K562 (cell line): ENCODE data around the gene DCUN1D3. TPM values are rescaled to one million over a fixed set of nuclear protein-coding genes. Genes with fewer than 3 reads are reported as not detected.

Experiments used
- ATAC-seq: fragments of 200-7000 bp; cut with Tn5 transposase; 3 replicates; pipeline ENCODE4 v1.9.1; 2020; ENCODE audit warnings: moderate library complexity
- BruUV-seq: library from RNA; stranded (reverse); fragments of 400-500 nt; replicated peaks from 2 replicates; lab custom pipeline; 2021; lab: Mats Ljungman, UMichigan
- CTCF ChIA-PET: fragments of 300-600 bp; formaldehyde crosslinking; extraction: SDS; loops from one replicate; lab custom pipeline; 2021; ENCODE audit warnings: low intra/inter-chr PET ratio; lab: Yijun Ruan, JAX
- POLR2A ChIA-PET: fragments of 300-600, 350-650 bp; sonication (Branson Sonifier 250); formaldehyde crosslinking; extraction: SDS; loops from one replicate; lab custom pipeline; 2021; ENCODE audit warnings: antibody characterized with exemption, inconsistent platforms; lab: Yijun Ruan, JAX
- DNase-seq, 4 experiments: peaks; one replicate each; pipeline versions ENCODE4 v3.0.0 to v3.0.0-alpha.2; 2011 to 2018; ENCODE audit warnings: low spot score in 3 of 4, mixed read lengths in 3 of 4; ENCODE audit errors: extremely low read depth in 1 of 4
- FAIRE-seq: peaks from 2 replicates; lab custom pipeline; 2011; peaks lifted over from hg19 to GRCh38; lab: Jason Lieb, UNC
- H2AFZ ChIP-seq: 2 replicates; pipeline ENCODE4 v1.6.0; 2011; ENCODE audit warnings: low read depth, low read length, control low read depth, inconsistent platforms
- H3K27ac ChIP-seq: fragments of 200-600 bp; 3 replicates; pipeline ENCODE4 v1.8.0; 2011; ENCODE audit warnings: low read depth, mild to moderate bottlenecking, control low read depth, inconsistent platforms, low read length, moderate library complexity, mixed read lengths; ENCODE audit errors: extremely low read depth
- H3K27me3 ChIP-seq, 2 experiments: fragments of 300-600 bp in 1 of 2; 2 replicates in 1 of 2; 3 replicates in 1 of 2; pipeline versions ENCODE4 v1.6.0 to v1.8.0; 2011; ENCODE audit warnings: inconsistent platforms in 2 of 2, low read length in 2 of 2, mild to moderate bottlenecking in 1 of 2, mixed read lengths in 1 of 2, moderate library complexity in 1 of 2; ENCODE audit not compliant: control insufficient read depth in 2 of 2, insufficient read depth in 2 of 2
- H3K36me3 ChIP-seq: fragments of 300-600 bp; 3 replicates; pipeline ENCODE4 v1.8.0; 2011; ENCODE audit warnings: mild to moderate bottlenecking, low read length, inconsistent platforms; ENCODE audit not compliant: control insufficient read depth, insufficient read depth
- H3K4me1 ChIP-seq, 2 experiments: fragments of 200-600 bp in 1 of 2; replicated peaks in 1 of 2; 2 replicates in 1 of 2; 3 replicates in 1 of 2; pipeline versions ENCODE4 v1.5.1 to v1.8.0; 2011; ENCODE audit warnings: inconsistent platforms in 2 of 2, low read length in 2 of 2, mild to moderate bottlenecking in 1 of 2, mixed read lengths in 1 of 2, moderate library complexity in 1 of 2; ENCODE audit not compliant: control insufficient read depth in 2 of 2, insufficient read depth in 2 of 2
- H3K4me2 ChIP-seq: 2 replicates; pipeline ENCODE4 v1.6.1; 2011; ENCODE audit warnings: low read length, control low read depth, inconsistent platforms, mixed read lengths; ENCODE audit not compliant: insufficient read depth
- H3K4me3 ChIP-seq: fragments of 200-600 bp; sonication (generic), shearing (Covaris generic); 2 replicates; pipeline ENCODE4 v1.5.1; 2016; ENCODE audit warnings: control low read depth, inconsistent platforms
- H3K79me2 ChIP-seq: fragments of 200-600 bp; 3 replicates; pipeline ENCODE4 v1.8.0; 2011; ENCODE audit warnings: low read length, inconsistent platforms; ENCODE audit not compliant: control insufficient read depth, insufficient read depth
- H3K9ac ChIP-seq, 2 experiments: 2 replicates each; pipeline versions ENCODE4 v1.6.0 to v1.6.1; 2011; ENCODE audit warnings: low read depth in 2 of 2, low read length in 2 of 2, control low read depth in 1 of 2, inconsistent platforms in 1 of 2, mild to moderate bottlenecking in 1 of 2, mixed read lengths in 1 of 2; ENCODE audit not compliant: insufficient read depth in 1 of 2
- H3K9me1 ChIP-seq: one replicate; pipeline ENCODE4 v1.6.0; 2011; ENCODE audit warnings: inconsistent platforms, mild to moderate bottlenecking, low read length, moderate library complexity; ENCODE audit not compliant: control insufficient read depth, insufficient read depth
- H3K9me3 ChIP-seq: replicated peaks from 2 replicates; pipeline ENCODE4 v1.5.1; 2011; ENCODE audit warnings: low read depth, low read length, inconsistent platforms; ENCODE audit not compliant: control insufficient read depth, insufficient read depth
- H4K20me1 ChIP-seq: replicated peaks from 2 replicates; pipeline ENCODE4 v1.6.1; 2011; ENCODE audit warnings: low read length, inconsistent platforms, mixed read lengths; ENCODE audit not compliant: control insufficient read depth, insufficient read depth
- CBX2 ChIP-seq: fragments of 200-600 bp; sonication (generic); IDR thresholded peaks from one replicate; pipeline ENCODE4 v1.6.1; 2012; ENCODE audit warnings: mild to moderate bottlenecking, low read length, inconsistent platforms; ENCODE audit not compliant: insufficient read depth, poor library complexity, severe bottlenecking
- FOXK1 ChIP-seq: sonication (generic); formaldehyde crosslinking; IDR thresholded peaks from 2 replicates; pipeline ENCODE4 v1.8.0; 2022; ENCODE audit warnings: missing genetic modification reagents, mild to moderate bottlenecking, borderline replicate concordance
- NCOA2 ChIP-seq, 2 experiments: fragments of 450-650 bp; IDR thresholded peaks; 2 replicates each; pipeline ENCODE4 v1.6.1; 2018; ENCODE audit warnings: mild to moderate bottlenecking in 2 of 2, moderate library complexity in 1 of 2; ENCODE audit not compliant: partially characterized antibody in 2 of 2
- NFE2L1 ChIP-seq: fragments of 450-650 bp; IDR thresholded peaks from 2 replicates; pipeline ENCODE4 v1.6.1; 2016; ENCODE audit warnings: missing genetic modification characterization, low read depth, mild to moderate bottlenecking, missing compliant biosample characterization, moderate library complexity, borderline replicate concordance
- NR4A1 ChIP-seq, 2 experiments: fragments of 250-450 bp in 1 of 2; fragments of 450-650 bp in 1 of 2; sonication (Bioruptor Pico) in 1 of 2; IDR thresholded peaks; 2 replicates each; pipeline versions ENCODE4 v1.4.0 to v1.6.1; 2016 to 2020; ENCODE audit warnings: mild to moderate bottlenecking in 2 of 2, missing compliant biosample characterization in 1 of 2, missing genetic modification characterization in 1 of 2, moderate library complexity in 1 of 2
- POLR2AphosphoS2 ChIP-seq: IDR thresholded peaks from 2 replicates; pipeline ENCODE4 v1.6.1; 2012; ENCODE audit warnings: low read length, improper control_type of control experiment
- POLR3G ChIP-seq: IDR thresholded peaks from 2 replicates; pipeline ENCODE4 v1.6.1; 2011; ENCODE audit not compliant: insufficient read length, insufficient replicate concordance; ENCODE audit errors: extremely low read depth
- SMAD4 ChIP-seq: fragments of 250-450 bp; sonication (Bioruptor Pico); conservative IDR thresholded peaks from 2 replicates; pipeline ENCODE4 v1.8.0; 2021; ENCODE audit warnings: inconsistent platforms, mild to moderate bottlenecking, moderate library complexity
- SPI1 ChIP-seq: IDR thresholded peaks from 2 replicates; pipeline ENCODE4 v1.6.1; 2011; ENCODE audit warnings: low read depth, low read length, control low read depth, borderline replicate concordance
- SRSF3 ChIP-seq: fragments of 200-400 bp; formaldehyde crosslinking; IDR thresholded peaks from 2 replicates; pipeline ENCODE4 v1.6.1; 2016; ENCODE audit warnings: mild to moderate bottlenecking, low read length, moderate library complexity; ENCODE audit not compliant: insufficient read depth
- ZNF384 ChIP-seq: IDR thresholded peaks from 2 replicates; pipeline ENCODE4 v1.6.1; 2012; ENCODE audit warnings: low read depth, low read length, improper control_type of control experiment
- ZNF780A ChIP-seq: fragments of 250-450 bp; sonication (Bioruptor Pico); IDR thresholded peaks from 2 replicates; pipeline ENCODE4 v1.5.0; 2021; ENCODE audit warnings: mild to moderate bottlenecking
- WGBS: fragments of 100-300 bp; shearing (Covaris generic); methylation state at CpG from one replicate; pipeline ENCODE4 v1.1.6; 2016; ENCODE audit warnings: low coverage, mixed read lengths; ENCODE audit not compliant: insufficient coverage; ENCODE audit errors: missing lambda C conversion rate; 5-methylcytosine and 5-hydroxymethylcytosine counted together
- in situ Hi-C: fragments of 300-500 bp; cut with MboI; formaldehyde crosslinking; loops from 4 replicates; pipeline ENCODE4 v1.15.0; 2018; ENCODE audit warnings: inconsistent platforms, mixed read lengths
- intact Hi-C: fragments of 100-400 bp; cut with micrococcal nuclease; formaldehyde crosslinking; loops from 2 replicates; pipeline ENCODE4 v1.14.2; 2022
- polyA plus RNA-seq, 8 experiments: library from polyadenylated mRNA; depleted of rRNA in 4 of 8; stranded (reverse) in 5 of 8; unstranded in 3 of 8; fragments of >200 nt; fragmentation: Nextera tagmentation in 2 of 8; fragmentation: Illumina TruSeq in 1 of 8; extraction: Ambion mirVana in 2 of 8; extraction: Trizol in 1 of 8; gene quantifications; 2 replicates each; pipeline versions ENCODE4 v1.2.1 to v1.2.3, GENCODE V29; 2011 to 2014; ENCODE audit warnings: inconsistent platforms in 1 of 8, missing spikeins in 1 of 8
- total RNA-seq, 7 experiments: library from RNA; depleted of rRNA in 6 of 7; stranded (reverse); fragments of >200 nt in 6 of 7; fragmentation: Illumina TruSeq in 2 of 7; extraction: Trizol in 2 of 7; gene quantifications; 2 replicates each; pipeline versions ENCODE4 v1.2.1 to v1.2.3, GENCODE V29; 2011 to 2021; ENCODE audit warnings: low replicate concordance in 1 of 7
- TF ChIP-seq, protein P1 (sequence below): fragments of 450-650 bp; formaldehyde crosslinking; IDR thresholded peaks from 2 replicates; pipeline ENCODE4 v1.4.0; 2020; ENCODE audit warnings: mild to moderate bottlenecking, mixed read lengths

The DCUN1D3 gene
- total and polyA plus RNA-seq, 9 of the 15 experiments (the other 6 are each of a cell fraction or from before 2014, with no cell fraction given): 1.0 to 4.7 (median 2.2) TPM

DNA sequence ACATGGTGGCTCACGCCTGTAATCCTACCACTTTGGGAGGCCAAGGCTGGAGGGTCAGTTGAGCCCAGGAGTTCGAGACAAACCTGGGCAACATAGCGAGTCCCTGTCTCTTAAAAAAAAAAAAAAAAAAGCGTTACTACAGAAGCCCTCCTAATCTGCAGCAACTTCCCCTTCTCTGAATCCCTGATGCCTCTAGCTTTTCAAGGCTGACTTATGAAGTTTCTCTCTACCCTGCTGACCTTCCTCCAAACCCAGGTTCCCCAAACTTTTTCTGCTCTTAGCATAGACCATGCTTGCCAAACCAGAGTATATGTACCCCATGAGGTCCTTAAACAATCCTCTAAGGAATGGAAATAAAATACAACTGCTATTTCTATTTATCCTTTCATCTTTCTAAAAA is 16.8 kb upstream of the DCUN1D3 start:
- WGBS: 48% methylated on average over 3 of the region's 4 CpGs
- H3K9me1 ChIP-seq: no peaks in the 10 kb centered on the region
- H3K27ac ChIP-seq: no peak overlapping the region
- no peaks in the 10 kb centered on the region for H3K79me2 ChIP-seq
- no peaks in the 10 kb centered on the region for H4K20me1 ChIP-seq
- H3K36me3 ChIP-seq: no peaks in the 10 kb centered on the region
- H3K4me2 ChIP-seq: no peak overlapping the region
- H3K9ac ChIP-seq: no peak overlapping the region; a peak in 1 of 4 replicates
- intact Hi-C loops: no loop called here
- ChIA-PET POLR2A (interaction anchor here (0.5 to 1.0 kb wide), 2 partner anchors 14 to 71 kb away, joined by 3 to 4 read pairs; no protein-coding TSS in a partner anchor), CTCF (no interaction called here)
- no peak for DNase-seq
- H3K4me3 ChIP-seq: no peak overlapping the region
- no peaks in the 10 kb centered on the region for H3K9me3 ChIP-seq
- BruUV-seq: no TSS peak
- H2AFZ ChIP-seq: no peak overlapping the region
- H3K27me3 ChIP-seq: no peaks in the 10 kb centered on the region
- TF ChIP-seq SPI1 (0 out of 2 replicates have a peak, but pooled peaks have one; percentile 7), POLR3G (no peak), ZNF384 (peak; percentile 84), FOXK1 (CRISPR knock-in tag) (no peak)
- no peak for FAIRE-seq
- H3K4me1 ChIP-seq: peaks cover 24 to 38% of the 10 kb centered on the region in 2 experiments
- in situ Hi-C loops: no loop called here
- ATAC-seq: no peak

DNA sequence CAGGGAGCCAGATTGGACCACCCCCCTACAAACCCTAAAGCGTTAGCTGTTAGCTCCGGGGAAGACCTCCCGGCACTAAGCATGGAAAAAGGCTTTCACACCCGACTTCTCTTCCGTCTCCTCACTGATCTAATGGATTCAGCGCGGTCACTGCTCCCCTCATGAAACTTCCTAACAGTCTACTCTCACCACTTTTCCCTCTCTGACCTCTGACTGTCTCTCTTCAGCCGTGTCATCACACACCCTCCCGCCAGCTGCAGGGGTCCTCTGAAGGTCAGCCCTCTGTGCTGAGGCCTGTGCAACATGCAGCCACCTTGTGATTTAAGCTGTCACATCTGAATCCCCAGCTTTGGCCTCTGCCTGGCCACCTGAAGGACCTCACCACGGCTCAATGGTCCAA is 16.1 kb upstream of the DCUN1D3 start:
- Histone ChIP-seq H3K79me2 (no peaks in the 10 kb centered on the region), H2AFZ (peak overlapping the region; percentile 71), H3K4me1 (peaks cover 27 to 44% of the 10 kb centered on the region in 2 experiments), H3K27ac (peak overlapping the region; percentile 55), H3K4me2 (peak overlapping the region; percentile 34; the same call in 1 of the 2 replicates), H3K9me3 (no peaks in the 10 kb centered on the region), H3K9me1 (no peaks in the 10 kb centered on the region), H3K9ac (peak overlapping the region; percentile 16 to 70; a peak in 3 of 4 replicates), H3K27me3 (no peaks in the 10 kb centered on the region), H3K36me3 (no peaks in the 10 kb centered on the region), H3K4me3 (no peak overlapping the region), H4K20me1 (no peaks in the 10 kb centered on the region)
- in situ Hi-C loops (no loop called here), intact Hi-C loops (no loop called here)
- no TSS peak for BruUV-seq
- CTCF ChIA-PET: no interaction called here
- ATAC-seq: peak; percentile 15; the same call in 2 of the 3 replicates
- POLR2A ChIA-PET: interaction anchor here (0.5 to 1.5 kb wide), 4 partner anchors 15 to 72 kb away, joined by 3 to 5 read pairs (median 4); partner anchors contain the start of genes DCUN1D3 and LYRM1
- FAIRE-seq: peak; percentile 32
- WGBS: 52% methylated on average over 10 of the region's 10 CpGs
- peak in 1 of 4 experiments; percentile 44 for DNase-seq
- TF ChIP-seq NCOA2 (IDR thresholded peaks at IDR 0.05; ENCODE audit: partially characterized antibody in 2 of 2) (no peak), CBX2 (no peak), NFE2L1 (tag) (peak; percentile 8; the same call in 1 of the 2 replicates), ZNF780A (CRISPR knock-in tag) (no peak), SMAD4 (CRISPR knock-in tag) (no peak; the same call in 1 of the 2 replicates), SRSF3 (no peak), POLR2AphosphoS2 (no peak), NR4A1 (CRISPR knock-in tag; IDR thresholded peaks at IDR 0.05) (no peak), NR4A1 (tag; IDR thresholded peaks at IDR 0.05) (0 out of 2 replicates have a peak, but pooled peaks have one; percentile 30)
- TF ChIP-seq, protein P1, sequence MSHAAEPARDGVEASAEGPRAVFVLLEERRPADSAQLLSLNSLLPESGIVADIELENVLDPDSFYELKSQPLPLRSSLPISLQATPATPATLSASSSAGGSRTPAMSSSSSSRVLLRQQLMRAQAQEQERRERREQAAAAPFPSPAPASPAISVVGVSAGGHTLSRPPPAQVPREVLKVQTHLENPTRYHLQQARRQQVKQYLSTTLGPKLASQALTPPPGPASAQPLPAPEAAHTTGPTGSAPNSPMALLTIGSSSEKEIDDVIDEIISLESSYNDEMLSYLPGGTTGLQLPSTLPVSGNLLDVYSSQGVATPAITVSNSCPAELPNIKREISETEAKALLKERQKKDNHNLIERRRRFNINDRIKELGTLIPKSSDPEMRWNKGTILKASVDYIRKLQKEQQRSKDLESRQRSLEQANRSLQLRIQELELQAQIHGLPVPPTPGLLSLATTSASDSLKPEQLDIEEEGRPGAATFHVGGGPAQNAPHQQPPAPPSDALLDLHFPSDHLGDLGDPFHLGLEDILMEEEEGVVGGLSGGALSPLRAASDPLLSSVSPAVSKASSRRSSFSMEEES: no peak
